K562 (cell line): ENCODE results near the gene SP6. TPM values are rescaled to one million over a fixed set of nuclear protein-coding genes. Genes with fewer than 3 reads are reported as not detected.

Experiments
- E4F1 ChIP-seq: fragments of 250-450 bp; sonication (Bioruptor Pico); IDR thresholded peaks from 2 replicates; pipeline ENCODE4 v1.5.0; 2021; ENCODE audit warnings: mild to moderate bottlenecking, borderline replicate concordance
- MCM5 ChIP-seq: fragments of 450-650 bp; IDR thresholded peaks from 2 replicates; pipeline ENCODE4 v1.6.1; 2016; ENCODE audit warnings: low read depth
- NCOA1 ChIP-seq: fragments of 450-650 bp; IDR thresholded peaks from 2 replicates; pipeline ENCODE4 v1.6.1; 2016; ENCODE audit warnings: low read depth
- PRPF4 ChIP-seq: fragments of 200-400 bp; formaldehyde crosslinking; IDR thresholded peaks from one replicate; pipeline ENCODE4 v1.6.1; 2017; ENCODE audit warnings: low read length, low read depth, mild to moderate bottlenecking; ENCODE audit not compliant: insufficient read depth, poor library complexity, severe bottlenecking
- SNAPC5 ChIP-seq: fragments of 250-450 bp; sonication (Bioruptor Pico); IDR thresholded peaks from 2 replicates; pipeline ENCODE4 v1.8.0; 2021; ENCODE audit warnings: moderate library complexity, mild to moderate bottlenecking, inconsistent platforms
- TCF3 ChIP-seq: sonication (generic); formaldehyde crosslinking; IDR thresholded peaks from 2 replicates; pipeline ENCODE4 v1.4.0; 2020; ENCODE audit warnings: mild to moderate bottlenecking, missing genetic modification reagents
- XRCC4 ChIP-seq: IDR thresholded peaks from one replicate; pipeline ENCODE4 v1.6.1; 2011; ENCODE audit not compliant: insufficient read depth, insufficient read length; ENCODE audit errors: extremely low read depth
- ZBTB12 ChIP-seq: fragments of 250-450 bp; sonication (Bioruptor Pico); IDR thresholded peaks from 2 replicates; pipeline ENCODE4 v1.4.0; 2020
- ZMIZ1 ChIP-seq, 2 experiments: fragments of 150-350 bp in 1 of 2; IDR thresholded peaks; 2 replicates each; pipeline ENCODE4 v1.6.1; 2012 to 2016; ENCODE audit warnings: low read depth in 2 of 2, low read length in 2 of 2, mild to moderate bottlenecking in 1 of 2, moderate library complexity in 1 of 2
- ZNF134 ChIP-seq: fragments of 250-450 bp; sonication (Bioruptor Pico); conservative IDR thresholded peaks from 2 replicates; pipeline ENCODE4 v1.4.0; 2020
- ZNF609 ChIP-seq: sonication (generic); formaldehyde crosslinking; IDR thresholded peaks from 2 replicates; pipeline ENCODE4 v1.8.1; 2023; ENCODE audit warnings: missing genetic modification reagents, mild to moderate bottlenecking, borderline replicate concordance
- ZNF699 ChIP-seq: fragments of 250-450 bp; sonication (Bioruptor Pico); IDR thresholded peaks from 2 replicates; pipeline ENCODE4 v1.8.0; 2021; ENCODE audit warnings: mild to moderate bottlenecking, moderate library complexity; ENCODE audit not compliant: insufficient replicate concordance
- ZNF740 ChIP-seq, 3 experiments: fragments of 200-800 bp in 1 of 3; sonication (Bioruptor generic) in 1 of 3; sonication (generic) in 1 of 3; formaldehyde crosslinking in 1 of 3; IDR thresholded peaks; 2 replicates each; pipeline versions ENCODE4 v1.6.1 to v1.8.0; 2016 to 2022; ENCODE audit warnings: mild to moderate bottlenecking in 2 of 3, missing compliant biosample characterization in 2 of 3, missing genetic modification characterization in 2 of 3, missing genetic modification reagents in 1 of 3
- polyA plus RNA-seq, 8 experiments: library from polyadenylated mRNA; depleted of rRNA in 4 of 8; stranded (reverse) in 5 of 8; unstranded in 3 of 8; fragments of >200 nt; fragmentation: Nextera tagmentation in 2 of 8; fragmentation: Illumina TruSeq in 1 of 8; extraction: Ambion mirVana in 2 of 8; extraction: Trizol in 1 of 8; gene quantifications; 2 replicates each; pipeline versions ENCODE4 v1.2.1 to v1.2.3, GENCODE V29; 2011 to 2014; ENCODE audit warnings: inconsistent platforms in 1 of 8, missing spikeins in 1 of 8
- total RNA-seq, 7 experiments: library from RNA; depleted of rRNA in 6 of 7; stranded (reverse); fragments of >200 nt in 6 of 7; fragmentation: Illumina TruSeq in 2 of 7; extraction: Trizol in 2 of 7; gene quantifications; 2 replicates each; pipeline versions ENCODE4 v1.2.1 to v1.2.3, GENCODE V29; 2011 to 2021; ENCODE audit warnings: low replicate concordance in 1 of 7

Gene SP6
- total and polyA plus RNA-seq, 9 of the 15 experiments (the other 6 are each of a cell fraction or from before 2014, with no cell fraction given) = 0.11 to 7.9 (median 2.2) TPM

- TF ChIP-seq ZNF740 (CRISPR knock-in tag; IDR thresholded peaks at IDR 0.05) (no peak), ZNF740 (tag; IDR thresholded peaks at IDR 0.05) (no peak), PRPF4 (no peak), ZNF699 (CRISPR knock-in tag) (no peak), ZNF609 (no peak), ZNF134 (CRISPR knock-in tag) (peak; percentile 80), XRCC4 (no peak), ZMIZ1 (IDR thresholded peaks at IDR 0.05; ENCODE audit: low read depth in 2 of 2, low read length in 2 of 2) (peak in 1 of 2 experiments; percentile 96; a peak in 2 of 4 replicates), MCM5 (no peak), NCOA1 (peak; percentile 98), E4F1 (no peak), ZBTB12 (CRISPR knock-in tag) (peak; percentile 98), SNAPC5 (CRISPR knock-in tag) (no peak), TCF3 (CRISPR knock-in tag) (peak; percentile 100)
Measured at GRCh38 chr17:47866941-47867340, 16.0 kb upstream of the SP6 start (continued).
